CD4-positive, CD25-positive, alpha-beta regulatory T cell (primary cell): ENCODE data around the gene ATP6V1E1. TPM values are rescaled to one million over a fixed set of nuclear protein-coding genes. Genes with fewer than 3 reads are reported as not detected.
"Not testable (repeated sequence)": the region's sequence is repeated elsewhere in the genome, so short reads cannot be mapped to it uniquely, and the experiment has no call there.

Experiments
- ATAC-seq, 2 donors: fragments of 150-1000 bp; cut with Tn5 transposase; one replicate each; pipeline ENCODE4 v1.10.0; 2021; ENCODE audit warnings: low read depth in 2 of 2, moderate number of reproducible peaks in 2 of 2, moderate library complexity in 1 of 2
- DNase-seq, 3 donors: peaks; one replicate each; pipeline versions ENCODE4 v3.0.0 to v3.0.0-alpha.2; 2012 to 2022; ENCODE audit warnings: mixed read lengths in 1 of 3
- H3K27ac ChIP-seq: one replicate; pipeline ENCODE4 v1.7.0; 2013; ENCODE audit warnings: mild to moderate bottlenecking, low read length; ENCODE audit not compliant: insufficient read depth, poor library complexity, severe bottlenecking
- H3K27me3 ChIP-seq: one replicate; pipeline ENCODE4 v1.7.0; 2013; ENCODE audit warnings: low read length; ENCODE audit not compliant: control insufficient read depth, insufficient read depth
- H3K36me3 ChIP-seq: one replicate; pipeline ENCODE4 v1.7.0; 2013; ENCODE audit warnings: mild to moderate bottlenecking, low read length, moderate library complexity; ENCODE audit not compliant: control insufficient read depth, insufficient read depth
- H3K4me1 ChIP-seq: 2 replicates; pipeline ENCODE4 v1.7.0; 2013; ENCODE audit warnings: mild to moderate bottlenecking, low read length; ENCODE audit not compliant: insufficient read depth, control insufficient read depth, poor library complexity, severe bottlenecking
- H3K4me3 ChIP-seq: one replicate; pipeline ENCODE4 v1.7.0; 2013; ENCODE audit warnings: low read depth, mild to moderate bottlenecking, low read length, moderate library complexity
- H3K9me3 ChIP-seq, 2 experiments: 1 replicate in 1 of 2; 2 replicates in 1 of 2; pipeline ENCODE4 v1.7.0; 2013; ENCODE audit warnings: low read length in 2 of 2, mild to moderate bottlenecking in 1 of 2, moderate library complexity in 1 of 2; ENCODE audit not compliant: control insufficient read depth in 2 of 2
- H3K27ac Mint-ChIP-seq, 3 donors: one replicate each; pipeline ENCODE4 v1.8.0; 2020 to 2022; ENCODE audit warnings: mild to moderate bottlenecking in 3 of 3, mixed read lengths in 3 of 3, moderate library complexity in 2 of 3
- H3K27me3 Mint-ChIP-seq: one replicate; pipeline ENCODE4 v1.8.0; 2022; ENCODE audit warnings: mild to moderate bottlenecking, mixed read lengths
- H3K36me3 Mint-ChIP-seq: one replicate; pipeline ENCODE4 v1.8.0; 2020; ENCODE audit warnings: mixed read lengths
- H3K4me1 Mint-ChIP-seq, 4 donors: one replicate each; pipeline ENCODE4 v1.8.0; 2020 to 2022; ENCODE audit warnings: mixed read lengths in 4 of 4, mild to moderate bottlenecking in 1 of 4
- H3K4me3 Mint-ChIP-seq, 4 donors: one replicate each; pipeline ENCODE4 v1.8.0; 2020 to 2022; ENCODE audit warnings: mild to moderate bottlenecking in 4 of 4, mixed read lengths in 4 of 4, moderate library complexity in 3 of 4
- H3K9me3 Mint-ChIP-seq, 7 donors: one replicate each; pipeline ENCODE4 v1.8.0; 2020 to 2022; ENCODE audit warnings: mixed read lengths in 7 of 7, mild to moderate bottlenecking in 3 of 7, moderate library complexity in 2 of 7
- polyA plus RNA-seq, 4 donors: library from polyadenylated mRNA; unstranded; fragments of 300-500 nt; fragmentation: Illumina TruSeq; gene quantifications; one replicate each; pipeline ENCODE4 v1.2.3, GENCODE V29; 2021
- total RNA-seq: library from RNA; stranded (reverse); gene quantifications from one replicate; pipeline ENCODE4 v1.2.3, GENCODE V29; 2022

ATP6V1E1 gene
- total RNA-seq (68.6 TPM), polyA plus RNA-seq (100 to 1,000 TPM; 114 to 138 (median 127) TPM)

- Mint-ChIP-seq H3K9me3 (no peaks in the 10 kb centered on the region), H3K36me3 (peaks cover 4% of the 10 kb centered on the region), H3K27ac (peak within 1 kb of the TSS; percentile 98 to 100 (median 99)), H3K4me1 (peaks cover 5 to 50% (median 24%) of the 10 kb centered on the region in 4 donors), H3K27me3 (no peaks in the 10 kb centered on the region), H3K4me3 (peak within 1 kb of the TSS; percentile 93 to 99 (median 98))
- peak; percentile 100 for ATAC-seq
- H3K4me1 ChIP-seq = peaks cover 24% of the 10 kb centered on the region
- DNase-seq = peak; percentile 94 to 97 (median 96)
- peak within 1 kb of the TSS; percentile 93 for H3K27ac ChIP-seq
- no peaks in the 10 kb centered on the region for H3K9me3 ChIP-seq
- no peaks in the 10 kb centered on the region for H3K36me3 ChIP-seq
- H3K27me3 ChIP-seq = no peaks in the 10 kb centered on the region
- peak within 1 kb of the TSS; percentile 99 for H3K4me3 ChIP-seq
Measured at GRCh38 chr22:17628406-17629172, at the start of gene ATP6V1E1. Gene ATP6V1E1 (minus strand): TSS chr22:17628749. CDS start chr22:17628635, 114 bp downstream.

- Histone ChIP-seq H3K9me3 (no peaks in the 10 kb centered on the region), H3K27me3 (no peaks in the 10 kb centered on the region), H3K4me3 (no peak overlapping the region), H3K27ac (no peak overlapping the region), H3K36me3 (no peaks in the 10 kb centered on the region), H3K4me1 (no peaks in the 10 kb centered on the region)
- no peaks in the 10 kb centered on the region for H3K9me3 Mint-ChIP-seq
- no peak overlapping the region for H3K4me3 Mint-ChIP-seq
- peaks cover 6 to 42% (median 21%) of the 10 kb centered on the region in 4 donors for H3K4me1 Mint-ChIP-seq
- ATAC-seq (no peak), DNase-seq (no peak)
- H3K27ac Mint-ChIP-seq = no peak overlapping the region
- no peaks in the 10 kb centered on the region for H3K27me3 Mint-ChIP-seq
- H3K36me3 Mint-ChIP-seq = peaks cover 9% of the 10 kb centered on the region
Measured at GRCh38 chr22:17675584-17675983, 47.0 kb upstream of the ATP6V1E1 start.

- H3K27me3 Mint-ChIP-seq = no peaks in the 10 kb centered on the region
- peaks cover 19% of the 10 kb centered on the region for H3K36me3 Mint-ChIP-seq
- Histone ChIP-seq H3K4me3 (no peak overlapping the region), H3K4me1 (no peaks in the 10 kb centered on the region), H3K36me3 (no peaks in the 10 kb centered on the region), H3K9me3 (no peaks in the 10 kb centered on the region), H3K27me3 (no peaks in the 10 kb centered on the region), H3K27ac (no peak overlapping the region)
- H3K9me3 Mint-ChIP-seq = no peaks in the 10 kb centered on the region
- ATAC-seq (no peak), DNase-seq (no peak)
- no peak overlapping the region for H3K4me3 Mint-ChIP-seq
- no peak overlapping the region for H3K27ac Mint-ChIP-seq
- peaks cover 11 to 49% (median 20%) of the 10 kb centered on the region in 4 donors for H3K4me1 Mint-ChIP-seq
Measured at GRCh38 chr22:17674152-17674551, 45.6 kb upstream of the ATP6V1E1 start.

- no peak for DNase-seq
- Histone ChIP-seq H3K27me3 (no peaks in the 10 kb centered on the region), H3K4me3 (no peak overlapping the region), H3K9me3 (no peaks in the 10 kb centered on the region), H3K4me1 (no peaks in the 10 kb centered on the region), H3K36me3 (no peaks in the 10 kb centered on the region), H3K27ac (no peak overlapping the region)
- H3K36me3 Mint-ChIP-seq = peaks cover 19% of the 10 kb centered on the region
- H3K9me3 Mint-ChIP-seq = no peaks in the 10 kb centered on the region
- H3K4me3 Mint-ChIP-seq = no peak overlapping the region
- no peaks in the 10 kb centered on the region for H3K27me3 Mint-ChIP-seq
- H3K4me1 Mint-ChIP-seq = peaks cover 7 to 42% (median 17%) of the 10 kb centered on the region in 4 donors
- peak overlapping the region in 2 of 3 donors; percentile 1 to 74 for H3K27ac Mint-ChIP-seq
- no peak for ATAC-seq
Measured at GRCh38 chr22:17672417-17672991, 44.0 kb upstream of the ATP6V1E1 start.

GRCh38 chr22:17671521-17672092 is 43.1 kb upstream of the ATP6V1E1 start:
- not testable (repeated sequence) for H3K9me3 Mint-ChIP-seq, H3K27ac ChIP-seq

GRCh38 chr22:17665854-17666253 is 37.3 kb upstream of the ATP6V1E1 start:
- Histone ChIP-seq H3K27ac (no peak overlapping the region), H3K27me3 (no peaks in the 10 kb centered on the region), H3K9me3 (peaks cover 0 to 9% of the 10 kb centered on the region in 2 experiments), H3K36me3 (peaks cover 32% of the 10 kb centered on the region), H3K4me3 (no peak overlapping the region), H3K4me1 (no peaks in the 10 kb centered on the region)
- peaks cover 5 to 30% (median 13%) of the 10 kb centered on the region in 4 donors for H3K4me1 Mint-ChIP-seq
- no peak overlapping the region for H3K4me3 Mint-ChIP-seq
- H3K9me3 Mint-ChIP-seq = peaks cover 0 to 17% (median 1%) of the 10 kb centered on the region in 7 donors
- ATAC-seq (no peak), DNase-seq (no peak)
- H3K36me3 Mint-ChIP-seq = peaks cover 44% of the 10 kb centered on the region
- H3K27me3 Mint-ChIP-seq = no peaks in the 10 kb centered on the region
- no peak overlapping the region for H3K27ac Mint-ChIP-seq

More at GRCh38 chr22:17671521-17672092, 43.1 kb upstream of the ATP6V1E1 start:
- H3K4me3 ChIP-seq, H3K9me3 ChIP-seq, H3K4me3 Mint-ChIP-seq, DNase-seq, H3K27ac Mint-ChIP-seq, H3K4me1 ChIP-seq, ATAC-seq, H3K27me3 Mint-ChIP-seq, H3K27me3 ChIP-seq, H3K36me3 ChIP-seq: not testable (repeated sequence)
- Mint-ChIP-seq H3K36me3 (peaks cover 20% of the 10 kb centered on the region), H3K4me1 (peaks cover 7 to 46% (median 17%) of the 10 kb centered on the region in 4 donors)

GRCh38 chr22:17665248-17665647 is 36.7 kb upstream of the ATP6V1E1 start:
- Histone ChIP-seq H3K9me3 (peaks cover 0 to 9% of the 10 kb centered on the region in 2 experiments), H3K4me3 (no peak overlapping the region), H3K36me3 (peaks cover 33% of the 10 kb centered on the region), H3K27me3 (no peaks in the 10 kb centered on the region), H3K4me1 (no peaks in the 10 kb centered on the region), H3K27ac (no peak overlapping the region)
- ATAC-seq (no peak), DNase-seq (no peak)
- Mint-ChIP-seq H3K36me3 (peaks cover 42% of the 10 kb centered on the region), H3K9me3 (peaks cover 0 to 17% (median 1%) of the 10 kb centered on the region in 7 donors), H3K27me3 (no peaks in the 10 kb centered on the region), H3K27ac (peak overlapping the region in 2 of 3 donors; percentile 1 to 15), H3K4me1 (peaks cover 5 to 27% (median 13%) of the 10 kb centered on the region in 4 donors), H3K4me3 (no peak overlapping the region)
